Astrocyte (in vitro differentiated cells and primary cell): ENCODE results near the gene ZP1. TPM values are rescaled to one million over a fixed set of nuclear protein-coding genes. Genes with fewer than 3 reads are reported as not detected.
A peak's percentile ranks its signal among the peaks of the same experiment; 100 is the strongest.

Source experiments
- DNase-seq: peaks from one replicate; pipeline ENCODE4 v3.0.0-alpha.2; 2010; ENCODE audit warnings: low read depth
- FAIRE-seq: peaks from 2 replicates; lab custom pipeline; 2011; peaks lifted over from hg19 to GRCh38; lab: Jason Lieb, UNC
- H2AFZ ChIP-seq: 2 replicates; pipeline ENCODE4 v1.6.0; 2012; ENCODE audit warnings: low read depth, low read length, inconsistent platforms
- H3K27ac ChIP-seq: 2 replicates; pipeline ENCODE4 v1.5.1; 2011; ENCODE audit warnings: low read depth, low read length, inconsistent platforms
- H3K27me3 ChIP-seq: 2 replicates; pipeline ENCODE4 v1.6.0; 2011; ENCODE audit warnings: low read length, inconsistent platforms; ENCODE audit not compliant: insufficient read depth
- H3K36me3 ChIP-seq: 2 replicates; pipeline ENCODE4 v1.5.1; 2011; ENCODE audit warnings: low read length, inconsistent platforms; ENCODE audit not compliant: insufficient read depth
- H3K4me1 ChIP-seq: 2 replicates; pipeline ENCODE4 v1.5.1; 2011; ENCODE audit warnings: low read length, inconsistent platforms; ENCODE audit not compliant: insufficient read depth
- H3K4me2 ChIP-seq: 2 replicates; pipeline ENCODE4 v1.6.0; 2012; ENCODE audit warnings: low read length, inconsistent platforms
- H3K4me3 ChIP-seq: 2 replicates; pipeline ENCODE4 v1.5.1; 2011; ENCODE audit warnings: low read depth, mild to moderate bottlenecking, low read length, inconsistent platforms; ENCODE audit not compliant: insufficient read depth
- H3K79me2 ChIP-seq: 2 replicates; pipeline ENCODE4 v1.6.0; 2012; ENCODE audit warnings: mild to moderate bottlenecking, low read length, inconsistent platforms; ENCODE audit not compliant: insufficient read depth
- H3K9ac ChIP-seq: 2 replicates; pipeline ENCODE4 v1.6.0; 2012; ENCODE audit warnings: mild to moderate bottlenecking, low read length, inconsistent platforms
- H3K9me3 ChIP-seq: 2 replicates; pipeline ENCODE4 v1.5.1; 2012; ENCODE audit warnings: low read depth, mild to moderate bottlenecking, low read length, inconsistent platforms; ENCODE audit not compliant: insufficient read depth
- H4K20me1 ChIP-seq: 2 replicates; pipeline ENCODE4 v1.6.0; 2012; ENCODE audit warnings: low read length, inconsistent platforms; ENCODE audit not compliant: insufficient read depth
- H3K27ac Mint-ChIP-seq: one replicate; pipeline ENCODE4 v1.8.0; 2021; ENCODE audit warnings: mild to moderate bottlenecking, mixed read lengths; ENCODE audit not compliant: unreplicated experiment
- H3K27me3 Mint-ChIP-seq: one replicate; pipeline ENCODE4 v1.8.0; 2021; ENCODE audit warnings: low read depth, mixed read lengths; ENCODE audit not compliant: unreplicated experiment
- H3K36me3 Mint-ChIP-seq: one replicate; pipeline ENCODE4 v1.8.0; 2021; ENCODE audit warnings: low read depth, mixed read lengths; ENCODE audit not compliant: unreplicated experiment
- H3K4me1 Mint-ChIP-seq: one replicate; pipeline ENCODE4 v1.8.0; 2021; ENCODE audit warnings: low read depth, mixed read lengths; ENCODE audit not compliant: unreplicated experiment
- H3K4me3 Mint-ChIP-seq: one replicate; pipeline ENCODE4 v1.8.0; 2021; ENCODE audit warnings: mild to moderate bottlenecking, moderate library complexity, mixed read lengths; ENCODE audit not compliant: unreplicated experiment
- H3K9me3 Mint-ChIP-seq: one replicate; pipeline ENCODE4 v1.8.0; 2021; ENCODE audit warnings: mild to moderate bottlenecking, mixed read lengths; ENCODE audit not compliant: unreplicated experiment
- EZH2 ChIP-seq: IDR thresholded peaks from 2 replicates; pipeline ENCODE4 v1.6.1; 2012; ENCODE audit warnings: mild to moderate bottlenecking, low read length, inconsistent platforms; ENCODE audit not compliant: insufficient read depth
- total RNA-seq: library from RNA; stranded (reverse); gene quantifications from 2 replicates; pipeline ENCODE4 v1.2.1, GENCODE V29; 2021
- TF ChIP-seq, protein P1 (sequence below): IDR thresholded peaks from 2 replicates; pipeline ENCODE4 v1.5.1; 2011; ENCODE audit warnings: low read depth, mild to moderate bottlenecking, inconsistent platforms, low read length, moderate library complexity; ENCODE audit not compliant: insufficient read depth

Gene ZP1
- total RNA-seq, 1 donor from 2014 or later, result not detected

DNA sequence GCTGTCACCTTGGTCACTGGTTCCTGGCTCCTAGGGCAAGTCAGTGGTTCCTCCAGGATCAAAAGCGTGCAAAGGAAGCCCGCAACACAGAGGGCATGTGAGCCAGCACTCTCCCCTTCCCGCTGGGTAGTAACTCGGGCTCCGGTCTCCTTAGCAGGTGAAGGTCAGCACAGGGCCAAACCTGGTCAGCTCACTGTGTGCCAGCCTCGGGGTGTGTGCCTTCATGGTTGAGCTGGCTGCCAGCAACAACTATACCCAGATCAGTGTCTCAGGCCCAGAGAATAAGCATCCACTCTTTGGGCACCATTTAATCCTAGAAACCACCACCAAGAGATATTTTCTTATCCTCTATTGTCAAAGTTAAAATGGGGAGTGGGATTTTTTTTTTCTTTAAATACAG, 41.6 kb upstream of the ZP1 start:
- Mint-ChIP-seq H3K27ac (no peak overlapping the region), H3K27me3 (peaks cover 28% of the 10 kb centered on the region), H3K4me3 (no peak overlapping the region), H3K9me3 (peaks cover 5% of the 10 kb centered on the region), H3K36me3 (no peaks in the 10 kb centered on the region), H3K4me1 (no peaks in the 10 kb centered on the region)
- no peak for FAIRE-seq
- Histone ChIP-seq H3K9ac (no peak overlapping the region), H3K79me2 (no peaks in the 10 kb centered on the region), H3K36me3 (no peaks in the 10 kb centered on the region), H3K4me2 (no peak overlapping the region), H3K27me3 (peaks cover 5% of the 10 kb centered on the region), H3K9me3 (no peaks in the 10 kb centered on the region), H2AFZ (no peak overlapping the region), H4K20me1 (no peaks in the 10 kb centered on the region), H3K4me1 (no peaks in the 10 kb centered on the region), H3K27ac (no peak overlapping the region), H3K4me3 (no peak overlapping the region)
- no peak for DNase-seq
- TF ChIP-seq EZH2, result no peak
- TF ChIP-seq, protein P1, sequence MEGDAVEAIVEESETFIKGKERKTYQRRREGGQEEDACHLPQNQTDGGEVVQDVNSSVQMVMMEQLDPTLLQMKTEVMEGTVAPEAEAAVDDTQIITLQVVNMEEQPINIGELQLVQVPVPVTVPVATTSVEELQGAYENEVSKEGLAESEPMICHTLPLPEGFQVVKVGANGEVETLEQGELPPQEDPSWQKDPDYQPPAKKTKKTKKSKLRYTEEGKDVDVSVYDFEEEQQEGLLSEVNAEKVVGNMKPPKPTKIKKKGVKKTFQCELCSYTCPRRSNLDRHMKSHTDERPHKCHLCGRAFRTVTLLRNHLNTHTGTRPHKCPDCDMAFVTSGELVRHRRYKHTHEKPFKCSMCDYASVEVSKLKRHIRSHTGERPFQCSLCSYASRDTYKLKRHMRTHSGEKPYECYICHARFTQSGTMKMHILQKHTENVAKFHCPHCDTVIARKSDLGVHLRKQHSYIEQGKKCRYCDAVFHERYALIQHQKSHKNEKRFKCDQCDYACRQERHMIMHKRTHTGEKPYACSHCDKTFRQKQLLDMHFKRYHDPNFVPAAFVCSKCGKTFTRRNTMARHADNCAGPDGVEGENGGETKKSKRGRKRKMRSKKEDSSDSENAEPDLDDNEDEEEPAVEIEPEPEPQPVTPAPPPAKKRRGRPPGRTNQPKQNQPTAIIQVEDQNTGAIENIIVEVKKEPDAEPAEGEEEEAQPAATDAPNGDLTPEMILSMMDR, result no peak

DNA sequence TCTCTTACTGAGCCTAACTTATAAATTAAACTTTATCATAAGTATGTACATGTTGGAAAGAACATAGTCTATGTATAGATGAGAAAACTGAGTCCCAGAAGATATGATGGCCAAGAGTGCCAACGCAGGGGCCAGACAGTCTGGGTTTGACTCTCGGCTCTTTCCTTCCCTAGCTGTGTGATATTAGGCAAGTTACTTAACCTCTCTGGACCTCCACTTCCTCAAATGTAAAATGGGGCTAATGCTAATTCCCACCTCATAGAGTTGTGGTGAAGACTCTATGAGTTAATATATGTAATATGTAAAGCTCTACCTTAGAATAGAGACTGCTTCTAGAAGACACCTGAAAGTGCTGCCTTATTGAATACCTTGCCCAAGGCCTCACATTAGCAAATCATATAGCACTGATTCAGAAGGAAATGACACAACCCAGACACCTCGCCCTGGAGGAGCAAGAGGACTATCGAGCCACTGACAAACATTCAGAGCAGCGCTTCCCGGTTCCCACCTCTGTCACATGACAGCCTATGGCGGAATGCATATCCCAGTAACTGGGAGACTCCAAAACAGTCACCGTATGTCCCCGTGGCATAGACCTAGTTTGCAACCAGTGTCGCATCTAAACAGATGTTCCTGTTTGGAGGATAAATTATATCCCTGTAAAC, 36.7 kb upstream of the ZP1 start:
- no peaks in the 10 kb centered on the region for H3K36me3 Mint-ChIP-seq
- Histone ChIP-seq H3K27ac (no peak overlapping the region), H3K27me3 (peaks cover 24% of the 10 kb centered on the region), H3K36me3 (no peaks in the 10 kb centered on the region), H3K4me2 (no peak overlapping the region), H3K4me3 (no peak overlapping the region), H4K20me1 (peaks cover 5% of the 10 kb centered on the region), H3K4me1 (peaks cover 4% of the 10 kb centered on the region), H3K9ac (no peak overlapping the region), H3K79me2 (no peaks in the 10 kb centered on the region), H2AFZ (peak overlapping the region; percentile 23), H3K9me3 (no peaks in the 10 kb centered on the region)
- no peaks in the 10 kb centered on the region for H3K4me1 Mint-ChIP-seq
- H3K27ac Mint-ChIP-seq, result no peak overlapping the region
- peaks cover 51% of the 10 kb centered on the region for H3K27me3 Mint-ChIP-seq
- TF ChIP-seq, protein P1, result no peak
- no peak for TF ChIP-seq EZH2
- DNase-seq (no peak), FAIRE-seq (no peak)
- no peak overlapping the region for H3K4me3 Mint-ChIP-seq
- no peaks in the 10 kb centered on the region for H3K9me3 Mint-ChIP-seq

DNA sequence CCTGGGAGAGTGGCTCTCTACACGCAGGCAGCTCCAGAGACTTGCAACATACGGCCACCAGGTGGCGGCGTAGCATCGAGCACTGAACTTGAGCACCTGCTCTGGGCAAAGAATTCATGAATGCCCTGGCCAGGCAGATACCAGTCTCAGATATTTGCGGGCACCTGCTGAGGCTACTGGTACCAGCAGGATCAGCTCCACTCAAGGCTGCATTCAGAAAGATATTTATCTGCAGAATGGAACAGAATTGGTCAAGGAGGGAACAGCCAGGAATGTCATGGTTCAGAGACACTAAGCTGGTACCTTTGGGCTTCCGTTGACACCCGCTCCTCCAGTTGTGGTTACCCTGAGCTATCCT, 36.2 kb upstream of the ZP1 start:
- DNase-seq (peak; percentile 33), FAIRE-seq (no peak)
- no peaks in the 10 kb centered on the region for H3K36me3 ChIP-seq
- no peak overlapping the region for H3K27ac ChIP-seq
- H3K4me2 ChIP-seq, result no peak overlapping the region
- H3K9ac ChIP-seq, result no peak overlapping the region
- Mint-ChIP-seq H3K27me3 (peaks cover 51% of the 10 kb centered on the region), H3K4me1 (no peaks in the 10 kb centered on the region), H3K4me3 (no peak overlapping the region), H3K9me3 (no peaks in the 10 kb centered on the region), H3K27ac (no peak overlapping the region), H3K36me3 (no peaks in the 10 kb centered on the region)
- peaks cover 5% of the 10 kb centered on the region for H4K20me1 ChIP-seq
- no peak overlapping the region for H3K4me3 ChIP-seq
- no peaks in the 10 kb centered on the region for H3K79me2 ChIP-seq
- TF ChIP-seq, protein P1, result peak; percentile 85
- no peak for TF ChIP-seq EZH2
- H2AFZ ChIP-seq, result no peak overlapping the region
- H3K4me1 ChIP-seq, result peaks cover 6% of the 10 kb centered on the region
- H3K9me3 ChIP-seq, result no peaks in the 10 kb centered on the region
- peaks cover 24% of the 10 kb centered on the region for H3K27me3 ChIP-seq
